Panc1 (cell line): Measurements from ENCODE around the gene ELMO1.

Experiments used
- POLR2AphosphoS5 ChIP-seq: IDR thresholded peaks from 2 replicates; pipeline ENCODE4 v1.6.1; 2012; ENCODE audit warnings: mild to moderate bottlenecking, low read depth, low read length, moderate library complexity
- SIN3A ChIP-seq: IDR thresholded peaks from 2 replicates; pipeline ENCODE4 v1.6.1; 2012; ENCODE audit warnings: low read depth, mild to moderate bottlenecking, low read length, moderate library complexity, borderline replicate concordance; ENCODE audit not compliant: insufficient read depth
- TCF7L2 ChIP-seq: IDR thresholded peaks from 2 replicates; pipeline ENCODE4 v1.6.1; 2011; ENCODE audit warnings: mild to moderate bottlenecking, low read depth, low read length, inconsistent platforms
- TF ChIP-seq, protein P1 (sequence below): fragments of 450-650 bp; IDR thresholded peaks from 2 replicates; pipeline ENCODE4 v1.5.1; 2017; ENCODE audit warnings: mild to moderate bottlenecking
- TF ChIP-seq, protein P2 (sequence below), 2 experiments: IDR thresholded peaks; 2 replicates each; pipeline ENCODE4 v1.6.1; 2011 to 2012; ENCODE audit warnings: low read depth in 2 of 2, control low read depth in 1 of 2, low read length in 1 of 2, mild to moderate bottlenecking in 1 of 2, moderate library complexity in 1 of 2; ENCODE audit not compliant: insufficient read depth in 1 of 2

DNA sequence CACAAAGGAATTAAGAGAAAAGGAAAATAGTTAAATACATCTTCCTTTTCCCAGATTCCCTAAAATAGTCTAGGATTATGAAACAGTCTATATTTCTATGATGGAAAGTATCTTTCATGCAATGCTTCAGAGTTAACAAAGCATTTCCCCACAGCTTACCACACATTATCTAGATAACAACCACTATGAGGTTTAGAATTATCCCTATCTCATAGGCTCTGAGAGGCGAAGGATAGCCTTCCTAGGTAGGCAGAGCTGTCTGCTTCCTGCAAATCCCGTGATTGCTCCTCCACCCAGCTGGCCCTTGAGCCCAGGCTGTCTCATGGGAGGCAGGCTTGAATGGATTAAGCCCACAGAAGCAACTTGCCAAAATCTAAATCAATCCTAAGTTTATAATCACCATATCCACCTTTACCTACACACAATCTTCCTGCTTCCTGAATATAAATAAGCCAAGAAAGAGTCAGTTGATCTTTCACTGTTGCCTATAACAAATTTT lies 402.9 kb downstream of the ELMO1 start:
- TF ChIP-seq, protein P1, sequence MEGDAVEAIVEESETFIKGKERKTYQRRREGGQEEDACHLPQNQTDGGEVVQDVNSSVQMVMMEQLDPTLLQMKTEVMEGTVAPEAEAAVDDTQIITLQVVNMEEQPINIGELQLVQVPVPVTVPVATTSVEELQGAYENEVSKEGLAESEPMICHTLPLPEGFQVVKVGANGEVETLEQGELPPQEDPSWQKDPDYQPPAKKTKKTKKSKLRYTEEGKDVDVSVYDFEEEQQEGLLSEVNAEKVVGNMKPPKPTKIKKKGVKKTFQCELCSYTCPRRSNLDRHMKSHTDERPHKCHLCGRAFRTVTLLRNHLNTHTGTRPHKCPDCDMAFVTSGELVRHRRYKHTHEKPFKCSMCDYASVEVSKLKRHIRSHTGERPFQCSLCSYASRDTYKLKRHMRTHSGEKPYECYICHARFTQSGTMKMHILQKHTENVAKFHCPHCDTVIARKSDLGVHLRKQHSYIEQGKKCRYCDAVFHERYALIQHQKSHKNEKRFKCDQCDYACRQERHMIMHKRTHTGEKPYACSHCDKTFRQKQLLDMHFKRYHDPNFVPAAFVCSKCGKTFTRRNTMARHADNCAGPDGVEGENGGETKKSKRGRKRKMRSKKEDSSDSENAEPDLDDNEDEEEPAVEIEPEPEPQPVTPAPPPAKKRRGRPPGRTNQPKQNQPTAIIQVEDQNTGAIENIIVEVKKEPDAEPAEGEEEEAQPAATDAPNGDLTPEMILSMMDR: no peak
- TF ChIP-seq TCF7L2 (no peak), POLR2AphosphoS5 (no peak), SIN3A (no peak)
- TF ChIP-seq, protein P2, sequence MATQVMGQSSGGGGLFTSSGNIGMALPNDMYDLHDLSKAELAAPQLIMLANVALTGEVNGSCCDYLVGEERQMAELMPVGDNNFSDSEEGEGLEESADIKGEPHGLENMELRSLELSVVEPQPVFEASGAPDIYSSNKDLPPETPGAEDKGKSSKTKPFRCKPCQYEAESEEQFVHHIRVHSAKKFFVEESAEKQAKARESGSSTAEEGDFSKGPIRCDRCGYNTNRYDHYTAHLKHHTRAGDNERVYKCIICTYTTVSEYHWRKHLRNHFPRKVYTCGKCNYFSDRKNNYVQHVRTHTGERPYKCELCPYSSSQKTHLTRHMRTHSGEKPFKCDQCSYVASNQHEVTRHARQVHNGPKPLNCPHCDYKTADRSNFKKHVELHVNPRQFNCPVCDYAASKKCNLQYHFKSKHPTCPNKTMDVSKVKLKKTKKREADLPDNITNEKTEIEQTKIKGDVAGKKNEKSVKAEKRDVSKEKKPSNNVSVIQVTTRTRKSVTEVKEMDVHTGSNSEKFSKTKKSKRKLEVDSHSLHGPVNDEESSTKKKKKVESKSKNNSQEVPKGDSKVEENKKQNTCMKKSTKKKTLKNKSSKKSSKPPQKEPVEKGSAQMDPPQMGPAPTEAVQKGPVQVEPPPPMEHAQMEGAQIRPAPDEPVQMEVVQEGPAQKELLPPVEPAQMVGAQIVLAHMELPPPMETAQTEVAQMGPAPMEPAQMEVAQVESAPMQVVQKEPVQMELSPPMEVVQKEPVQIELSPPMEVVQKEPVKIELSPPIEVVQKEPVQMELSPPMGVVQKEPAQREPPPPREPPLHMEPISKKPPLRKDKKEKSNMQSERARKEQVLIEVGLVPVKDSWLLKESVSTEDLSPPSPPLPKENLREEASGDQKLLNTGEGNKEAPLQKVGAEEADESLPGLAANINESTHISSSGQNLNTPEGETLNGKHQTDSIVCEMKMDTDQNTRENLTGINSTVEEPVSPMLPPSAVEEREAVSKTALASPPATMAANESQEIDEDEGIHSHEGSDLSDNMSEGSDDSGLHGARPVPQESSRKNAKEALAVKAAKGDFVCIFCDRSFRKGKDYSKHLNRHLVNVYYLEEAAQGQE (IDR thresholded peaks at IDR 0.05; ENCODE audit: insufficient read depth in 1 of 2, low read depth in 2 of 2, low read length in 1 of 2): no peak
